SW480 (cell line): Measurements from ENCODE around the gene MICU2.

Source experiments
- DNase-seq: peaks from one replicate; pipeline ENCODE4 v3.0.0-alpha.2; 2016; ENCODE audit warnings: low spot score

MICU2 gene

DNA sequence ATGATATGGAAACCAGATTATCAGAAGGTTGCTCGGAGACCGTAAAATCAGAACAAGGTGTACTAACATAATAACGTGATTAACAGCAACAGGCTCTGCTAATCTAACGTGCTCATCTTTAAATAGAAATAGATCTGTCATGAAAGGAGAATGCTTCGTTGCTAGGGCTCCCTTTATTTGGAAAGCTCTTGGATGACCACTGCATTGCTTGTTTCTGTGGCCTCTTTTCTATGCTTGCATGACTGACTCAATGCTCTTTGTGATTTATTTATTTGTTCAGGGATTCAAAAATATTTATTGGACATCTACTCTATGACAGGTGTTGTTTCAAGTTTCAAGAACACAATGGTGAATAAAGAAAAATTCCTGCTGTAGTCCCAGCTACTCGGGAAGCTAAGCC lies 122.6 kb downstream of the MICU2 start:
- no peak for DNase-seq

- peak; percentile 77 for DNase-seq
Observed at GRCh38 chr13:21478881-21479808, 124.8 kb downstream of the MICU2 start.

DNA sequence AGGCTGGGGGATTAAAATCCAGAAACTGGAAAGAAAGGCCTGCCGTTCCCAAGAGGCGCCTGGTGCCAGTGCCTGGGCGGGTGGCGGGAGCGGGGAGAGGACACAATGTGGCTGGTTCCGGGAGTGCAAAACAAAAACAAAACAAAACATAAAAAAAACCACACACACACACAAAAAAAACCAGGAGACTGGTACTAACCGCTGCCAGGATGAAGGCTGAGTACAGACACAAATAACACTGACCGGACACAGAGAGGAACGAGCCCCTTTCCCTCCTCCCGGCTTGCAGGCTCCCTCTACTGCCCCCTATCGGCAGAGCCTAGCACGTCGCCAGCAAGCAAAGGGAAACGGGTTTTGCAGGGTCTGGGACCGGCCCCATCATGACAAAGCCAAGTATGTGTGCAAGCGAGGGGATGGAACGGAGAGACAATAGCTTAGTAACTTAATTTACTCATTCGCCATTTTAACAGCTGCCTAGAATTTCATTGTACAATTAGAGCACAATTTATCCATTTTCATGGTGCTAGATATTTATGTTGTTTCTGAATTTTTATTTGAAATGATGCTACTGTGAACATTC lies 127.0 kb downstream of the MICU2 start:
- DNase-seq: peak; percentile 83

GRCh38 chr13:21475115-21475514 lies 128.9 kb downstream of the MICU2 start:
- no peak for DNase-seq

DNA sequence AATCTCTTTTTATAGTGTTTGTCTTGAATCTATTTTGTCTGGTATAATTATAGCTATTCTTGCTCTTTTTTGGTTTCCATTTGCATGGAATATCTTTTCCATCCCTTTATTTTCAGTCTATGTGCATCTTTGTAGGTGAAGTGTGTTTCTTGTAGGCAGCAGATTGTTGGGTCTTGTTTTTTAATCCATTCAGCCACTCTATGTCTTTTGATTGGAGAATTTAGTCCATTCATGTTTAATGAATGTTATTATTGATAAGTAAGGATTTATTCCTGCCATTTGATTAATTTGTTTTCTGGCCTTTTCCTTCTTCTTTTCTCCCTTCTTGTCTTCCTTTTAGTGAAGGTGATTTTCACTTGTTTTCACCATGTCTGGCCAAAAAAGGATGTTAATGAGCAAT lies 133.2 kb downstream of the MICU2 start:
- no peak for DNase-seq

- DNase-seq: no peak
Observed at GRCh38 chr13:21466527-21466926, 137.4 kb downstream of the MICU2 start.

DNA sequence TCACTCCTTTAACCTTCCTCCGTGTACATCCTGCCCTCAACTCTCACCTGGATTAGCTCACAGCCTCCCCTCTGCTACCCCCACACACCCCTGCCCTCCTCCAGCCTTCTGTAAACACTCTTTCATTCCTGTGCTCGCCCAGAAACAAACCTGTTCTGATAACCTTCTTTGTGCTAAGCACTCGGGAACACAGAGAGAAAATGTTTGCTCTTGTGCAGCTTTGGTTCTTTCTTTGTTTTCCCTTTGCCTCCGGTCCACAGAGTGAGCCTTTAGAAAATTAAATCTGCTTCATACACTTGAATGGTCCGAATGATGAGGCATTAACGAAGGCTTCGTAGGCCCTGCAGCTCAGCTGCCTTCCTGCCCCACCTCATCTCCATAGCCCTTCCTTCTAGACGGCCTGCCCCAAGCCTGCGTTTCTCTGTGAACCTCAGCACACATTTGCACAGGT lies 138.2 kb downstream of the MICU2 start:
- no peak for DNase-seq

DNA sequence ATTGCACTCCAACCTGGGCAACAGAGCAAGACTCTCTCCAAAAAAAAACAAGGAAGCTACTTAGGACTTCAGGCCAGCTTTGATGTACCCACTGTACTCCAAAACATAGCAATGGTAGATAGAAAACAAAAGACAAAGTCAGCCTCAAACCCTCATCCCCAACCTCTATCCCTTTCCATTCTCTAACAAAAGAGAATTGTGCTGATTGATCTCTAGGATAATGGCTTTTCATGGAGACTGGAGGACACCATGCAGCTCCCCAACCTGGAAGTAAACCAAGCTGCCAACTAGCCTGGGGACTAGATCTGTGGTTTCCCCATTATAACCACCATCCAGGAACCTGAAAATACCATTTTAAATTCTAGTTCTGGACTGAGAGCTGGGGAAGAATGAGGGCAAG lies 140.5 kb downstream of the MICU2 start:
- DNase-seq: no peak

DNA sequence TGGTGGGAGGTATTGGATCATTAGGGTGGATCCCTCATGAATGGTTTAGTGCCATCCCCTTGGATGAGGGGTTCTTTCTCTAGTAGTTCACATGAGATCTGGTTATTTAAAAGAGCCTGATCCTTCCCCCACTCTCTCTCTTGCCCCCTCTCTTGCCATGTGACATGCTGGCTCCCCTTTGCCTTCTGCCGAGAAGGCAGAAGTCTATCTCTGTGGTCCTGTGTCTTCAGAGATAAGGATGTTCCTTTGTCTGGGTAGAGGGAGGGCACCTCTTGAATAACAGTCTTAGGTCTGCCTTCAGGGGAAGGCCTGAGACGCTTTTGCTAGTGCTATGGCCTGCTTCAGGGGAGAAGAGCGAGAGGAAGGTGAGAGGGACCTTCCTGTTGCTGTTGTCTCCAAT lies 142.8 kb downstream of the MICU2 start:
- DNase-seq: no peak

DNA sequence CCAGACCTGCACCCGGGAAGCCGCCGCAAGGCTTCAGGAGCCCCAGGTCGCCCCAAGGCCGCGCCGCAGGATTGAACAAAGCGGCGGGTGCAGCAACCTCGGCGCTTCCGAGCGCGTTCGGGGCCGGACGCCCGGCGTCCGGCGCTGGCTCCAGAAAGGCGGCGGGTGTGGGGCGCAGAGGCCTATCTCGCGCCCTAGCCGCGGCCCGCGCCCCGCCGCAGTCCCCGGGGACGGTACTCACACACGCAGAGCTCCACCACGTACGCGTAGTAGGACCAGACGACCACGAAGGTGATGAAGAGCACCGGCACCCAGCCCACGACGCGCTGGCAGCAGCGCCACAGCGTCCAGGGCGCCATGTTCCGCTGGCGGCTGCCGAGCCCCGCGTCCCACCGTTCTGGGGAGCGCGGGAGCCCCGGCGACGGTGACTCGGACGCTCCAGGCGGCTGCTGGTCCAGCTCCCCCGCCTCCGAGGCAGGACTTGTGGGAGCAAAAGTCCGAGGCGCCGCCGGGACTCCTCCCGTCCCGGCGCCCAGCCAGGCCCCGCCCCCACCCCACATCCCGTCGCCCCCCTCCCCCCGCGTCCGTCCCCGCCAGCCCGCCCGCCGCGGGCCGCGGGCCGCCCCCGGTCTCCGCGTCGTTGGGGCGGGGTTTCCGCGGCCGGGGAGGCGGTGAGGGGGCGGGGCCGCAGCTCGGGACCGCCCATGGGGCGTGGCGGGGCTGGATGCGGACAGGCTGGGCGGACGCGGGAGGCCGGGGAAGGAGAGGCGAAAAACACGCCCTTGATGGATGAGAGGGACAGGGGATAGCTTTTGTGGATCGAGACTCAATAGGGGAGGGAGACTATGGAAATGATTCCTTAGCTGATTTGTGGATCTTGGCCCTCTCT lies 144.9 kb downstream of the MICU2 start, which contains the start of gene ZDHHC20:
TSS of gene ZDHHC20 (minus strand) at position 491 of the 889 bp plus-strand sequence. CDS start at position 359, 132 bp downstream.
- peak; percentile 80 for DNase-seq

DNA sequence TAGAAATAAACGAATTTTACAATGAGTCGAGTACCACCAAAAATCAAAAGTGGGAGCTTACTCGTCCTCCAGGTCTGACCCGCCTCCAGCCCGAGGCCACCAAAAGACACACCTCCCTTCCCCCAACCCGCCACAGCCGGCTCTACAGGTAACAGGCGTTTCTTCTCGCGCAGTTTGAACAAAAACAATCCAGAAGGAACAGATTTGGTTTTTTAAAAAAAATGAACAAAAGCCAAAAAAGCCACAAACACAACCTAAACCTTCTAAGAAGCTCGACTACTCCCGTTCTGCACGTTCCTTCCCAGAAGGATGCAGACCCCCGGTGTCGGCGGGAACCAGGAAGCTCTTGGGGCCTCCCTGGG lies 145.5 kb downstream of the MICU2 start:
- peak; percentile 62 for DNase-seq

GRCh38 chr13:21453387-21454081 lies 150.4 kb downstream of the MICU2 start:
- no peak for DNase-seq

DNA sequence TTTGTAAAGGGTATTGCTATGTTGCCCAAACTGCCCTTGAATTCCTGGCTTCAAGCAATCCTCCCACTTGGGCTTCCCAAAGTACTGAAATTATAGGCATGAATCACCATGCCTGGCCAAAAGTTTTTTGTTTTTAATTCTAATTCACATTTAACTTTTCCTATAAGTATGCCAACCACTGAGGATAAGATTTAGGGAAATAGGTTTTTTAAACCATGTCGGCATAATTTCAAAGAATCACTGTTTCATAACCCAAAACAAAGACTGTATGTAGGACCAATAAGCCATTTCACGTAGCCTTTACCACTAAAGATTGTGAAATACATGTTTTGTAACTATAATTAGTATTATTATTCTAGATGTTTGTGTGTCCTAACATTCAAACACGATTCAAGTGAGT lies 153.0 kb downstream of the MICU2 start:
- DNase-seq: no peak

DNA sequence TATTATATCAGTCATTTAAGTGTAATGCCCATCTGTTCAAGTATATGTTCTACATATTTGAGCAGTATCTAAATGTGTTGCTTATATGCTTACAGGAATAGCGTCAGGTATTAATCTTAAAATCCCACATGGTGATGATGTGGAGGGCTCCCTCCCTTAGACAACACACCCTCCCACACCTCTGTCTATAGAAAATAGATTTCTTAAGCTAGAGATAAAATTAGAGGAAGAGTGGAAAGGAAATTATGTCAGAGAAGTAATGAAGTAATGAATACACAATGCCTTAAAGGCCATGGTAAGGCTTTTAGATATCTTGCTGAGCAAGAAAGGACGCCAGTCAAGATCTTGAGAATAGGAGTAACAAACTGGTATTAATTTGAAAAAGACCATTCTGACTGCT lies 157.3 kb downstream of the MICU2 start:
- no peak for DNase-seq

DNA sequence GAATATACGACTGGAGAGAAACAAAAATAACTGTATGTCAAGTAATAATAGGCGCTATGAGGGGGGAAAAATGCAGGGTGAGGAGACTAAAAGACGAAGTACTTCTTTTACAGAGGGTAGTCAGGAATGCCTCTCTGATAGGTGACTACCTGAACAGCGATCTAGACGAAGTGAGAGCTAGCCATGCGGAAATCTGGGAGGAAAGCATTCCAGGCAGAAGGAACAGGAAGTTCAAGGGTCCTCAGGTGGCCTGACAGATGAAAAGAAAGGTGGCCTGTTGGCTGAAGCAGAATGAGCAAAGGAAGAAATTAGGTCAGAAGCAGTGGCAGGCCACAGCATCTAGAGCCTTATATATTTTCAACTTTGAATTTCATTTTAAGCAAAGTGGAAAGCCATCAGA lies 158.2 kb downstream of the MICU2 start:
- DNase-seq: no peak

- no peak for DNase-seq
Observed at GRCh38 chr13:21443171-21443570, 160.8 kb downstream of the MICU2 start.
